ENCODE measurements around the gene CHMP6.

DNA sequence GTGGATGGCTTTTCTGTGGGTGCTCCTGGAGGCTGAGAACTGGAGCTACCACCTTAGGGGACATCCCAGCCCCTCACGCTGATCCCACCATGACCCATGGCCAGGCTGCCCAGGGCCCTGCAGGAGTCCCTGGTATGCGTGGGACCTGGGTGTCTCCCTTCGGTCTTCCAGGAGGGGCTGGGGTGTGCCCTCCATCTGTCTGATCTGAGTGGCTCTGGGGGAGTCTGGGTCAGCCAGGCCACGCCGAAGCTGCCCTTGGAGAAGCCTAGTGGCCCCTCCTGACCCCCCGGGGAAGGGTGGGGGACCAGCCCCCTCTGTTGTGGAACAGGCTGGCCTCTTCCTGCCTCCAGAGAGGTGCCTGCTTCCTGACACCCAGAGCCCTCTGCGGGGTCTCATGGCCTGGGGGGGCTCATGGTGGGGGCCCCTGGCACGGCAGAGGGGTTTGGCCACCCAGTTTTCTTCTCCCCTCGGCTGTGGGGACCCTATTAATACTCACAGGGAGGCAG, 54.0 kb downstream of the CHMP6 start:
- TF ChIP-seq, protein P1, sequence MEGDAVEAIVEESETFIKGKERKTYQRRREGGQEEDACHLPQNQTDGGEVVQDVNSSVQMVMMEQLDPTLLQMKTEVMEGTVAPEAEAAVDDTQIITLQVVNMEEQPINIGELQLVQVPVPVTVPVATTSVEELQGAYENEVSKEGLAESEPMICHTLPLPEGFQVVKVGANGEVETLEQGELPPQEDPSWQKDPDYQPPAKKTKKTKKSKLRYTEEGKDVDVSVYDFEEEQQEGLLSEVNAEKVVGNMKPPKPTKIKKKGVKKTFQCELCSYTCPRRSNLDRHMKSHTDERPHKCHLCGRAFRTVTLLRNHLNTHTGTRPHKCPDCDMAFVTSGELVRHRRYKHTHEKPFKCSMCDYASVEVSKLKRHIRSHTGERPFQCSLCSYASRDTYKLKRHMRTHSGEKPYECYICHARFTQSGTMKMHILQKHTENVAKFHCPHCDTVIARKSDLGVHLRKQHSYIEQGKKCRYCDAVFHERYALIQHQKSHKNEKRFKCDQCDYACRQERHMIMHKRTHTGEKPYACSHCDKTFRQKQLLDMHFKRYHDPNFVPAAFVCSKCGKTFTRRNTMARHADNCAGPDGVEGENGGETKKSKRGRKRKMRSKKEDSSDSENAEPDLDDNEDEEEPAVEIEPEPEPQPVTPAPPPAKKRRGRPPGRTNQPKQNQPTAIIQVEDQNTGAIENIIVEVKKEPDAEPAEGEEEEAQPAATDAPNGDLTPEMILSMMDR (IDR thresholded peaks at IDR 0.05; ENCODE audit: poor library complexity, severe bottlenecking), result no peak
- TF ChIP-seq POLR2AphosphoS5 (IDR thresholded peaks at IDR 0.05), result no peak

Measured in neural cell (in vitro differentiated cells).